Uterus (tissue), 4 donors: Measurements from ENCODE around the gene RTP5. TPM values are rescaled to one million over a fixed set of nuclear protein-coding genes. Genes with fewer than 3 reads are reported as not detected.
A peak's percentile ranks its signal among the peaks of the same experiment; 100 is the strongest.

Experiments
- DNase-seq, 2 donors: peaks; one replicate each; pipeline ENCODE4 v3.0.0-alpha.2; 2019 to 2020
- H3K27ac ChIP-seq, 2 donors: fragments of 200-600 bp; sonication (generic); 1 replicate in 1 of 2; 2 replicates in 1 of 2; pipeline ENCODE4 v1.5.1; 2016 to 2018
- H3K27me3 ChIP-seq, 2 donors: fragments of 200-600 bp; sonication (generic); one replicate each; pipeline ENCODE4 v1.5.1; 2018 to 2019; ENCODE audit warnings: control low read depth in 1 of 2
- H3K36me3 ChIP-seq, 2 donors: fragments of 200-600 bp; sonication (generic); one replicate each; pipeline ENCODE4 v1.5.1; 2019; ENCODE audit warnings: control low read depth in 1 of 2
- H3K4me1 ChIP-seq, 2 donors: fragments of 200-600 bp; sonication (generic); one replicate each; pipeline ENCODE4 v1.5.1; 2018 to 2019; ENCODE audit warnings: control low read depth in 1 of 2
- H3K4me3 ChIP-seq, 2 donors: fragments of 200-600 bp; sonication (generic); 1 replicate in 1 of 2; 2 replicates in 1 of 2; pipeline ENCODE4 v1.5.1; 2018 to 2019; ENCODE audit warnings: mild to moderate bottlenecking in 1 of 2
- H3K9me3 ChIP-seq, 2 donors: fragments of 200-600 bp; sonication (generic); one replicate each; pipeline ENCODE4 v1.5.1; 2019; ENCODE audit warnings: control low read depth in 1 of 2
- CTCF ChIP-seq, 4 experiments: fragments of 200-600 bp in 2 of 4; fragments of 450-650 bp in 2 of 4; sonication (generic) in 2 of 4; IDR thresholded peaks; one replicate each; pipeline ENCODE4 v1.5.1; 2016 to 2019; ENCODE audit warnings: antibody characterized with exemption in 4 of 4, mild to moderate bottlenecking in 2 of 4, moderate library complexity in 1 of 4
- POLR2A ChIP-seq, 2 donors: fragments of 450-650 bp; IDR thresholded peaks; one replicate each; pipeline ENCODE4 v1.6.1; 2016; ENCODE audit warnings: antibody characterized with exemption in 2 of 2, mild to moderate bottlenecking in 1 of 2, moderate library complexity in 1 of 2
- intact Hi-C: fragments of 100-400 bp; cut with DNase I; formaldehyde crosslinking; loops from one replicate; pipeline ENCODE4 v1.15.1; 2023; ENCODE audit warnings: low total_unique reads
- total RNA-seq, 4 donors: library from RNA; depleted of rRNA in 3 of 4; stranded (reverse); fragments of >200 nt in 3 of 4; gene quantifications; one replicate each; pipeline versions ENCODE4 v1.1.0 to v1.2.4, GENCODE V29; 2014 to 2023
- donor health status: DM: yes; HTN: yes; CAD: no.

RTP5 gene
- total RNA-seq, 4 donors from 2014 or later = 0.15 TPM; not detected in 3

- Histone ChIP-seq H3K36me3 (no peaks in the 10 kb centered on the region), H3K9me3 (no peaks in the 10 kb centered on the region), H3K27me3 (no peaks in the 10 kb centered on the region), H3K4me3 (no peak overlapping the region), H3K4me1 (peaks cover 5 to 6% of the 10 kb centered on the region in 2 donors), H3K27ac (peak overlapping the region in 1 of 2 donors; percentile 36)
- intact Hi-C loops = no loop called here
- TF ChIP-seq POLR2A (IDR thresholded peaks at IDR 0.05) = no peak
- no peak for TF ChIP-seq CTCF (IDR thresholded peaks at IDR 0.05)
- no peak for DNase-seq
Measured at GRCh38 chr2:241888641-241889040, 19.1 kb downstream of the RTP5 start.

DNA sequence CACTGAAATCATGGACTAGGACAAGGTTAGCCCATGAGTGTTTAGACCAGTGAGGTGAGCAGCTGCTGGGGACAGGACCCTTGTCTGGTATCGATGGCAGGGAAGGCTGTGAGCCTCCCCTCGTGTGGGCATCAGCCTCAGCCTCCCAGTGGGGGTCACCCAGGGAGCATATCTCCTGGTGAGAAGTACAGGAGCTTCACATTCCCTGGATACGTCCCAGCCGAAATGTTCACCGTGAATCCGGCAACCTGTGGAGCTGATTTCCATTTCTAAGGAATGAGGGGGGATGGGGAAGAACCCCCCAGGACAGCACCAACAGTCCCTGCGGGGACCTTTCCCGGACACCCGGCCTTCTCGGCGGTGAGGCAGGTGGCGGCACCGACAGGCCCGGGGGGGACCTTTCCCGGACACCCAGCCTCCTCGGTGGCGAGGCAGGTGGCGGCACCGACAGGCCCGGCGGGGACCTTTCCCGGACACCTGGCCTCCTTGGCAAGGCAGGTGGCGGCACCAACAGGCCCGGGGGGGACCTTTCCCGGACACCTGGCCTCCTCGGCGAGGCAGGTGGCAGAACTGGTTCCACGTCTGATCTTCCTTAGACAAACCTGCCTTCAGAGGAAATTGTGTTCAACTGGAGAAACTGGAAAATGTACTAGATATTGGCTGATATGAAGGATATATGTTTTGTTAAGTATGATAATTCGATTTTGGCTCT is 21.2 kb downstream of the RTP5 start:
- intact Hi-C loops = no loop called here
- no peak for DNase-seq
- H3K9me3 ChIP-seq = no peaks in the 10 kb centered on the region
- H3K27me3 ChIP-seq = no peaks in the 10 kb centered on the region
- peaks cover 5 to 6% of the 10 kb centered on the region in 2 donors for H3K4me1 ChIP-seq
- TF ChIP-seq CTCF (IDR thresholded peaks at IDR 0.05) (no peak), POLR2A (IDR thresholded peaks at IDR 0.05) (no peak)
- peak overlapping the region; percentile 82 to 85 for H3K27ac ChIP-seq
- H3K4me3 ChIP-seq = no peak overlapping the region
- H3K36me3 ChIP-seq = no peaks in the 10 kb centered on the region

DNA sequence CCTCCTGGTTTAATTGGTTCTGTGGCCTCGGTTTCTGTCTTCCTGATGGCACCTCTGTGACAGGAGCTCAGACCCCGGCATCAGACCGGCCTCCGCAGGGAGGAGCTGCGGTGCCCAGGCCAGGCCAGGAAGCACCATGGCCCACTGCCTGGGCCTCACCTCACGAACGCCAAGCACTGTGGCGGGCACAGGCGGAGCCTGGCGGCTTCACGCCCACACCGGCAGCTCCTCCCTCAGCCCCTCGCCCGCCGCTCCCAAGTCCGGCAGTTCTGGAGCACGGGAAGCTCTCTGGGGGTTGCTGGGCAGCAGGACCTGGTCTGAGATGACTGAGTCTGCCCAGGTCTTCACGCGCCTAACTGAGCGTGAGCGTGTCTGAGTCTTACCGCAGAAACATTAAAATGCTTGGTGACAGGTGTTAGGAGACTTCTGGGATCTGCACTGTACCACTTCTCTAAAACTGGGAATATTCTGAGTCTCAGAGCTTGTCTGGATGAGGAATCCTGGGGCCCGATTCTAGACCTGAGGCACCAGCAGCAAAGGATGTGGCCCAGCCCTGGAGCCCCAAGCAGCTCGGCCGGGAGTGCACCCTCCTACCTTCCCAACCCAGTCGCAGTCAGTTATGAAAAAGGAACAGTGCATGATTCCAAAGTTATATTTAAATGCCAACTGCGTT is 21.9 kb downstream of the RTP5 start:
- no peaks in the 10 kb centered on the region for H3K36me3 ChIP-seq
- intact Hi-C loops = no loop called here
- no peak overlapping the region for H3K4me3 ChIP-seq
- no peaks in the 10 kb centered on the region for H3K9me3 ChIP-seq
- H3K27ac ChIP-seq = peak overlapping the region; percentile 82 to 85
- H3K4me1 ChIP-seq = peaks cover 5 to 6% of the 10 kb centered on the region in 2 donors
- no peak for DNase-seq
- no peaks in the 10 kb centered on the region for H3K27me3 ChIP-seq
- TF ChIP-seq POLR2A (IDR thresholded peaks at IDR 0.05) = no peak
- no peak for TF ChIP-seq CTCF (IDR thresholded peaks at IDR 0.05)

DNA sequence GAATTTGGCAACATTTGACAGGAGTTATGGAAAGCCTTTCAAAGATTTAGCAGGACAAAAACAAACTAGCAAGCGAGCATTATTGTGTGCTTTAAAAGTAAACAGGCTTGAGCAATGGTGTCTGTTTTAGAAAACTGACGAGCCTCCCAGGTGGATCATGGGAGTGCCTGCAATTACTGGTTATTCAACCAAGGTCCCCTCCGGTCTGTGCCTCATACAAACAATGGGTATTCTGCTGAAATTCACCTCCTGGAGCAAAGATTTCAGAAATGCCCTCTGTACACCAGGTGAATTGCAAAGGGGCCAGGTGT is 22.4 kb downstream of the RTP5 start:
- intact Hi-C loops = no loop called here
- peaks cover 5 to 6% of the 10 kb centered on the region in 2 donors for H3K4me1 ChIP-seq
- peak in 1 of 2 donors; percentile 63 for DNase-seq
- H3K4me3 ChIP-seq = no peak overlapping the region
- TF ChIP-seq CTCF (IDR thresholded peaks at IDR 0.05) (no peak), POLR2A (IDR thresholded peaks at IDR 0.05) (no peak)
- peak overlapping the region; percentile 82 to 85 for H3K27ac ChIP-seq
- no peaks in the 10 kb centered on the region for H3K9me3 ChIP-seq
- no peaks in the 10 kb centered on the region for H3K36me3 ChIP-seq
- no peaks in the 10 kb centered on the region for H3K27me3 ChIP-seq
